ENCODE measurements around the gene WDR88. TPM values are rescaled to one million over a fixed set of nuclear protein-coding genes. Genes with fewer than 3 reads are reported as not detected.

WDR88 gene
- total and polyA plus RNA-seq, 12 donors: 0.13 to 0.37 TPM; not detected in 10

GRCh38 chr19:33156334-33156733 is 24.4 kb downstream of the WDR88 start:
- Histone ChIP-seq H3K4me3 (no peak overlapping the region), H3K27ac (no peak overlapping the region), H3K36me3 (no peaks in the 10 kb centered on the region), H3K9me3 (no peaks in the 10 kb centered on the region), H3K4me1 (peaks cover 0 to 28% (median 0%) of the 10 kb centered on the region in 9 donors), H3K27me3 (no peaks in the 10 kb centered on the region)
- ATAC-seq (peak in 1 of 8 donors; percentile 41), DNase-seq (no peak)
- WGBS, 2 donors: 61 to 66% methylated on average over 5 of the region's 5 CpGs
- intact Hi-C loops (cut with DNase I): no loop called here
- no peak for TF ChIP-seq CTCF (IDR thresholded peaks at IDR 0.05)

GRCh38 chr19:33157906-33158305 is 26.0 kb downstream of the WDR88 start:
- no peaks in the 10 kb centered on the region for H3K36me3 ChIP-seq
- no peak for TF ChIP-seq CTCF (IDR thresholded peaks at IDR 0.05)
- intact Hi-C loops (cut with DNase I): no loop called here
- DNase-seq (no peak), ATAC-seq (no peak)
- 55 to 71% methylated on average over 3 of the region's 3 CpGs for WGBS, 2 donors
- H3K27me3 ChIP-seq: no peaks in the 10 kb centered on the region
- no peak overlapping the region for H3K4me3 ChIP-seq
- no peaks in the 10 kb centered on the region for H3K9me3 ChIP-seq
- H3K4me1 ChIP-seq: peaks cover 0 to 34% (median 0%) of the 10 kb centered on the region in 9 donors
- no peak overlapping the region for H3K27ac ChIP-seq

GRCh38 chr19:33158365-33158764 is 26.5 kb downstream of the WDR88 start:
- no peaks in the 10 kb centered on the region for H3K36me3 ChIP-seq
- no peak overlapping the region for H3K4me3 ChIP-seq
- H3K4me1 ChIP-seq: peaks cover 0 to 34% (median 0%) of the 10 kb centered on the region in 9 donors
- DNase-seq (no peak), ATAC-seq (no peak)
- 92 to 95% methylated on average over 6 of the region's 6 CpGs for WGBS, 2 donors
- no peaks in the 10 kb centered on the region for H3K9me3 ChIP-seq
- no peak for TF ChIP-seq CTCF (IDR thresholded peaks at IDR 0.05)
- H3K27ac ChIP-seq: no peak overlapping the region
- intact Hi-C loops (cut with DNase I): no loop called here
- H3K27me3 ChIP-seq: no peaks in the 10 kb centered on the region

GRCh38 chr19:33159149-33159548 is 27.2 kb downstream of the WDR88 start:
- H3K9me3 ChIP-seq: no peaks in the 10 kb centered on the region
- peaks cover 0 to 34% (median 0%) of the 10 kb centered on the region in 9 donors for H3K4me1 ChIP-seq
- H3K27me3 ChIP-seq: no peaks in the 10 kb centered on the region
- TF ChIP-seq CTCF (IDR thresholded peaks at IDR 0.05): no peak
- H3K4me3 ChIP-seq: no peak overlapping the region
- H3K27ac ChIP-seq: no peak overlapping the region
- 96 to 99% methylated on average over 4 of the region's 4 CpGs for WGBS, 2 donors
- DNase-seq (no peak), ATAC-seq (no peak)
- H3K36me3 ChIP-seq: no peaks in the 10 kb centered on the region
- intact Hi-C loops (cut with DNase I): no loop called here

All from heart right ventricle (tissue), 16 donors.